ENCODE measurements around the gene PLCG1.

PLCG1 gene

DNA sequence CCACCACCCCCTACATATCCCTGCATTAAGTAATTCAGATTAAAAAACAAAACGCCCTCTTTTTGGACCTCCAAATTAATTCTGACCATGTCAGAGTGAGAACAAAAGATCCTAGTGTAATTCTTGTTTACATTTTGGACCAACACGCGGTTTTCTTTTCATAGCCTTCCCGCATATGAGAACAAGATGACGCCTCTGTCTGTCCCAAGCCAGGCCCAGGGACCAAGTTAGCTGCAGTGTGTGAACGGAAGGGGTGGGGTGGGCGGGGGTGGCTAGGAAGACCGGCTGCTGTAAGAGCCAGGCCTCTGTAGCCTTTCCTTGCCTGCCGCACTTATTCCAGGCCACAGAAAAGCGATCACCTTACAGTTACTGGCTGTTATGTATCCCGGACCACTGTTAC, 68.0 kb downstream of the PLCG1 start:
- no peak for DNase-seq (ENCODE audit: low read depth in 2 of 2)

DNA sequence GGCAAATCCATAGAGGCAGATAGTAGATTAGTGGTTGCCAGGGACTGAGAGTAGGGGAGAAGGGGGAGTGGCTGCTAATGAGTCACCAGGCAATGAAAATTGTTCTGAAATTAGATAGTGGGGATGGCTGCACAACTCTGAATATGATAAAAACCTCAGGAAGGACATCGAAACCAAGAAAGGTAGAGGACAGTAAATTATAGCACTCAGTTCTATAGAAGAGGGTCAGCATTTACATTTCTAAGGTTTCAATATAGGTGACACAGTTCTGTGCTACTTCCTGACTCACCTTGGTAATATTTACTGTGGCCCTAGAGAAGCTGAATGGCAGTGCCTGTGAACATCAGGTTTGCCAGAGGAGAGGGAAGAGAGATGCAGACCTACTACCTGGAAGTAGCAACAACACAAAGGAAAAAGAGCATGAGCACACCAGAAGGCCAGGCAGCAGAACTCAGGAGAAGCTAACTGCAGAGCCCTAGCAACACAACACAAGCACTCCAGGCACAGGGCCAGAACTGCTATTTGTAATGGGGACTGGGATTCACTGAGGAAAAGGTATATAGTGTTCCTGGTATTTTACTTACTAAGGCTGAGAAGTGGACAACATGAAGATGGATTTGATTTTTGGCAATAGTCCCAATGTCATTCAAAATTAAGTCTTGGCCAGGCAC, 75.9 kb downstream of the PLCG1 start:
- DNase-seq (ENCODE audit: low read depth in 2 of 2) = no peak

DNA sequence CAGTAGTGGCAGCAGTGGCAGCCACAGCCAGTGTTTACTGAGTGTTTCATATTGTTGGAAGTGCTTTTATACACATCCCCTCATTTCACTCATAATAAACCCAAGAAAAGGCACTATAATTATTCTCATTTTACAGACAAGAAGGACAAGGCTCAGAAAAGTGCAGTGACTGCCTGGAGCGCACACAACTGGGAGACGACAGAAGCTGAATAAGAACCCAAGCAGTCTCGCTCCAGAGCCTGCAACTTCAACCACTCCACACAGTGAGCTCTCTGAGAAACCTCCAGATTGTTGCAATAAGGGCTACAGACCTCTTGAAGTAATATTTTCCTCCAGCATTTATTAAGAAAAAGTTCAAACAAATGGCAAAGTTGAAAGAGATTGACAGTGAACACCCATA, 76.9 kb downstream of the PLCG1 start:
- DNase-seq (ENCODE audit: low read depth in 2 of 2) = no peak

DNA sequence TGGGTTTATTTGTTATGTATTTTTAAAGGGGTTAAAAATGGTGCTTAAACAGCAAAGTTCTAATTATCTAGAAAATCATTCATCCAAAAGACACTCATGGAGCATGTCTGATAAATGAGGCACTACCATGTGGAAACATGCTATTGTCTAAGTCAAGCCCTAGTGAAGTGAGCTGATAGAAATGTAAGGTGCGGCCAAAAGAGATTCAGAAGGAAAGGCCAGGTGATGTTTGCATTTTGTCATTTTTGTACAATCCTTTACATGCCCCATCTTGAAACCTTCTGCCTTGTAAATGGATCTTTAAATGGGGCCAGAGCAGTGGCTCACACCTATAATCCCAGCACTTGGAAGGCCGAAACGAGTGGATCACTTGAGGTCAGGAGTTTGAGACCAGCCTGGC, 77.3 kb downstream of the PLCG1 start:
- no peak for DNase-seq (ENCODE audit: low read depth in 2 of 2)

DNA sequence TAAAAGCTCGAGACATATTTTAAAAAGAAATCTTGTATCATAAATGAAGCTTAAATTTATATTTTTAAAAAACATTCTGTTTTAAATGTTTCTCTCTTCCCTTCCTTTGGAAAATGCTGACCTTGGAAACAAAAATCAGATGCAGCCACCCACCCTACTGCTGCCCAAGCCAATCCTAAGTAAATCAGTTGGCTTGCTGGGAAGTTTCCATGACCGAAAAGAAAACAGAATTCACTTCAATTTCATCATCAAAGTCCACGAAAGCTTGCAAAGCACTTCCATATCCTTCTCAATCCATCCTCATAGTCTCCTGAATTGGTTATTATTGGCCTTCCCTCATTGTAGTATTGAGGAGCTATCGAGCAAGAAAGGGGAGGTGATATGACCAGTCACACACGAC, 80.1 kb downstream of the PLCG1 start:
- no peak for DNase-seq (ENCODE audit: low read depth in 2 of 2)

DNA sequence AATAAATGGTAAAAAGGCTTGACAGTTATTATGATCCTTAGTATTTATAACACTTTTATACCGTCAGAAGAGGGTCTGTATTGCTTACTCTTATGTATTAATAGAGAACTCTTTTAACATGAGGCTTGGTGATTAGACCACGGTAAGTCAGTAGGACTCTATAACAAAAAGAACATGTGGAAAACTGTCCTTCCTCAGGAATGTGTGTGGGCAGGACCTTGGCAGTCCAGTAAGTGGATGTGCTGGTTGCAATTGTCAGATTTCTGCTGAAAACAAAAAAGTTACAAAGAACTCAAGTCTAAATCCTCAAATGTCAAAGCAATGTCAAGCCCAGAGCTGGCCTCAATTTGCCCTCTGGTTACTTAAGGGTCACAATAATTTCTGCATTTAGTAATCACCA, 81.1 kb downstream of the PLCG1 start:
- no peak for DNase-seq (ENCODE audit: low read depth in 2 of 2)

DNA sequence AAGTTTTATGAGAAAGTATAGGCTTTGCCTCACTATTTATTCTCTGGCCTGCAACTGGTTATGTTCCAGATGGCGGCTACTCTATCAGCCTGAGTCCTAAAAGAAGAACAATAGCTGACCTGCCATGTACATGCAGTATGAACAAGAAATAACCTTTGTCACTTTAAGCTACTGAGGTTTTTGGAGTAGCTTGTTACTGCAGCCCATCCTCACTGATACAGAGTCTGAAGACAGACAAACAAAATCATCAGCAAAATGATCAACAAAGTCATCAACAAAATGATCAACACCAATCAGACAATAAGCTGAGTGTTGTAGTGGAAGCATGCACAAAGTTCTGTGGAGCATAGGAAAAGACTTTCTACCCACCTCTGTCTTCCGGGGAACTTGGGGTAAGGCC, 82.5 kb downstream of the PLCG1 start:
- no peak for DNase-seq (ENCODE audit: low read depth in 2 of 2)

DNA sequence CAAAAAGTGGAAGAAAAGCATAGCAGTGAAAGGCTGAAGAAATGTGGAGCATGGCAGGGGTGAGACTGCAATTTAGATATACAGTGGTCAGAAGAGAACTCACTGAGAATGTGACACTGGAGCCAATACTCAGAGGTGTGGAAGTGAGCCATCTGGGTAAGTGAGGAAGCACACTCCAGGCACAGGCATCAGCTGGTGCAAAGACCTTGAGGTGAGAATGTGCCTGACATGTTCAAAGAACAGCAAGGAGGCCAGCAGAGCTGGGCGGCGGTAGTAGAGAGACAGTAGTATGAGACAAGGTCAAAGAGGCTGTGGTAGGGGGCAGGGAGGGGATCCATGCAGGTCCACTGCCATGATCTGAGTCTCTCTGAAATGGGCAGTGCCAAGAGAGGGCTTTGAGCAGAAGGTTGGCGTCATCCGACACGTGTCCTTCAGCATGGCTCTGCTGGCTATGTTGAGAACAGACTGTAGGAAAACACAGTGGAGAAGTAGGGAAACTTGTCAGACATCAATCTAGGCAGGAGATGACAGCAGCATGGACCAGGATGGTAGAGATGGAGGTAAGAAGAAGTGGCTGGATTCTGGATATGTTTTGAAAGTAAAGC, 84.4 kb downstream of the PLCG1 start:
- no peak for DNase-seq (ENCODE audit: low read depth in 2 of 2)

DNA sequence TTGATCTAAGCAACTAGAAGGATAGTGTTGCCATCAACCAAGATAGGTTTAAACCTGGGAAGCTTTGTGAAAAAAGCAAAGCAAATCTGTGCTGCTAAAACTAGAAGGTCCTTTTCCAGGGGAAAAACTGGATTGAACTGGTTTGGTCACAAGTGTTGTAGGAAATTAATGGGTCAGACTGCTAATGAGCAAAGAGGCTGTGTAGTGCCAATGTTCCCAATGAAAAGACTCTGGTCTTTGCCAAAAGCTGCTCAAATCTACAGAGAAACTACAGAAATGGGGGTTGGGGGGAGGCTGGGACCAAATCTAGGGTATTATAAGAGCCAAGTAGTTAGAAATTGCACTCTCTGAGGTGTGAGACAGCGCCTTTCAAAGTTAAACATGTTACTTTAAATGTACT, 85.0 kb downstream of the PLCG1 start:
- no peak for DNase-seq (ENCODE audit: low read depth in 2 of 2)

DNA sequence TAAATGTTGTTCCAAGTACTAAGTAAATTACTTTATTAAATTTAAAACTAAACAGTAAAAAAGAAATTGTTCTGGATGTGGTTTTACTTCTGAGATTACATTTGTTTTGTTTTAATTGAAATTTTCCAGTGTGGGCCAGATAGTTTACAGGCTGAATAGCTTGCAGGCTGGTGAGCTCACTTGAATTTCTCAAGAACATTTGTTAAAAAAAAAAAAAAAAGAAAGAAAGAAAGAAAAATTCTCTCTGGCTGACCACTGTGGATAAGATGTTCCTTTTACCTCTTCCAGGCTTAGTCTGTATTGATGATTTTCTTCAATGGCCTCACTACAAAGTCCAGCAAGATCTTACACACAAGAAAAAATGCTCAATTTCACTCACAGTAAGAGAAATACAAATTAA, 85.4 kb downstream of the PLCG1 start:
- DNase-seq (ENCODE audit: low read depth in 2 of 2) = no peak

DNA sequence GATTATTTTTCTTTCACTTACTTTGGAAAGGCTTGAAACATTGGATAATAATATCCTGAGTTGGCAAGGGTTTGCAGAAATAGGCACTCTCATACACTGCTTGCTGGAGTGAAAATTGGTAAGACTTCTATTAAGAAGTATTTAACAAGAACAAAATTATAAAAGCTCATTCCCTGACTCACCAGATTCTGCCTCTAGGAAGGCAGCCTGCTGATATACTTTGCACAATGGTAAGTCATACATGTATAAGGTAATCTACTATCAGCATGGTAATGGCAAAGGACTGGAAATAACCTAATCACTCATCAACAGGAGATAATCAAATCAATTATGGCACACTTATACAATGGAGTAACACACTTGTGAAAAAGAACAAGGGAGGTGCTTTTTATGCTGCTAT, 85.8 kb downstream of the PLCG1 start:
- DNase-seq (ENCODE audit: low read depth in 2 of 2) = no peak

DNA sequence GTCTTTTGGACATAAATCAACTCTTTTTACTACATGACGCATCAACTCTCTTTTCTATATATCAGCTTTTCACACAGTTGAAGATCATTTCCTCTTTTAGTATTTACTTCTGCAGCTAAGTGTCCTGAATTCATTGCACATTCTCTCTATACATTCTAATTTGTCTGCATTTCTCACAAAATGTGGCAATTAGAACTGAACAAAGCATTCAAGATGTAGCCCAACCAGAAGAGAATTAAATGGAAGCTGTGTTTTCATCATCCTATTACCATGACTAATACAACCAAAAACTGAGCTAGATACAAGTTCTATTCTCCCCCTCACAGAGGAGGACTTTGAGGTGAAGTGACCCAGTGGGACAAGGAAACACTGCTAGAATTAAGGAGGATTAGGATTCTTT, 86.9 kb downstream of the PLCG1 start:
- DNase-seq (ENCODE audit: low read depth in 2 of 2) = no peak

DNA sequence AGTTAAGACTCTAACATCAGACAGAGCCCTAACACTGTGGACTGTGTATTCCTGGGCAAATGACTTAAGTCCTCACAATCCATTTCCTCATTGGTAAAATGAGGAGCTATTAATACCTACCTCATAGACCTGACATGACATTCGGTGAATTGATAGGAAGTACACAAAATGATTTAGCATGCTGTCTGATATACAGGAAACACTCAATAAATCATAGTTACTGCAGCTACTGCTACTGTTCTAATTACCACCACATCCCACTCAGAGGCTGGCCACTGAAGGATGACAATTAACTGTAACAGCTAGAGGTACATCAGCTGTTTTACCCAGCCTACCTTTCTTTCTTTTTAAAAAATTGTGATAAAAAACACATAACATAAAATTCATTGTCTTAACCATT, 87.7 kb downstream of the PLCG1 start:
- DNase-seq (ENCODE audit: low read depth in 2 of 2) = no peak

DNA sequence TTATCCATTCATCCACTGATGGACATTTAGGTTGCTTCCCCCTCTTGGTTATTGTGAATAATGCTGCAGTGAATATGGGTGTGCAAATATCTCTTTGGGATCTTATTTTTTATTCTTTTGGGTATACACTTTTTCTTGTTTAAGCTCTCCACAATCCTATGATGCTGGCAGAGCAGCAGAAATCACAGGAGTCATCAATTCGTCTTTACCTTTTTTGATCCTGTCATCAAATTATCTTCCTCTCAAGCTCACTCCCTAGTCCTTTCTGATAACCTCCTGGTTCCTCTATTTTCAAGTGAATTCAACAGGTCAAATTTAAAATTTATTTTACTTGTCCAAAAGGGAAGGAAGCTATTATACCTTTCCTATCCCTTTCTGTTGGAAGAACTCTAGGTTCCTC, 89.1 kb downstream of the PLCG1 start:
- DNase-seq (ENCODE audit: low read depth in 2 of 2) = no peak
